ENCODE data around the gene CKAP2L.

CKAP2L gene

GRCh38 chr2:112809112-112809511 is 44.7 kb upstream of the CKAP2L start:
- in situ Hi-C loops (cut with MboI; ENCODE audit: low pct_unique_long_range_greater_than_20kb, low sequenced_read_pairs, unreplicated experiment) = no loop called here
- no peak for DNase-seq (ENCODE audit: low spot score)
- no peak for TF ChIP-seq CTCF (IDR thresholded peaks at IDR 0.05; ENCODE audit: extremely low read depth, insufficient read depth, missing control alignments)

DNA sequence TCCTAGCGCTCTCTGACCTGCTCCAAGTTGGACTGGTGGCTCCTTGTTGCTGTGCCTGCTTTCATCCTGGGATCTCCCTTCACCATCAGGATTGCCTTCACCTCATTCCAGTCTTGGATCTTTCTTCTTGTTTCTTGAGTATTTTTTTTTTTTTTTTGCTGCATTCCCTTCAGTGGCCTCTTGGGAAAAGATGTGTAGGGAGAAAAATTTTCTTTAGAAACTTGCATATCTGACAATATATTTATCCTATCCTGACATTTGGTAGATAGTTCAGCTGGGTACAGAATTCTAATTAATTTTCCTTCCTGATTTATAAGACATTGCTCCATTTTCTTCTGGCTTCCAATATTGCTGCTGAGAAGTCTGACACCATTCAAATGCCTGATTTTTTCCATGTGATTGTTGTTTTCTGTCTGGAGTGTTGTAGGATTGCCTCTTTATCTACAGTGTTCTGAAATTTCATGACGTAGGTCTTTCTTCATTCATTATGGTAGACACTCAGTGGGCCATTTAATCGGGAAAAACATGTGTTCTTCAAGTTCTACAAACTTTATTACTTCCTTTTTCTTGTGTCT is 42.9 kb upstream of the CKAP2L start:
- no peak for DNase-seq (ENCODE audit: low spot score)
- TF ChIP-seq CTCF (IDR thresholded peaks at IDR 0.05; ENCODE audit: extremely low read depth, insufficient read depth, missing control alignments) = no peak
- in situ Hi-C loops (cut with MboI; ENCODE audit: low pct_unique_long_range_greater_than_20kb, low sequenced_read_pairs, unreplicated experiment) = no loop called here

- in situ Hi-C loops (cut with MboI; ENCODE audit: low pct_unique_long_range_greater_than_20kb, low sequenced_read_pairs, unreplicated experiment) = no loop called here
- no peak for TF ChIP-seq CTCF (IDR thresholded peaks at IDR 0.05; ENCODE audit: extremely low read depth, insufficient read depth, missing control alignments)
- peak; percentile 33 for DNase-seq (ENCODE audit: low spot score)
Measured at GRCh38 chr2:112805542-112805941, 41.1 kb upstream of the CKAP2L start.

DNA sequence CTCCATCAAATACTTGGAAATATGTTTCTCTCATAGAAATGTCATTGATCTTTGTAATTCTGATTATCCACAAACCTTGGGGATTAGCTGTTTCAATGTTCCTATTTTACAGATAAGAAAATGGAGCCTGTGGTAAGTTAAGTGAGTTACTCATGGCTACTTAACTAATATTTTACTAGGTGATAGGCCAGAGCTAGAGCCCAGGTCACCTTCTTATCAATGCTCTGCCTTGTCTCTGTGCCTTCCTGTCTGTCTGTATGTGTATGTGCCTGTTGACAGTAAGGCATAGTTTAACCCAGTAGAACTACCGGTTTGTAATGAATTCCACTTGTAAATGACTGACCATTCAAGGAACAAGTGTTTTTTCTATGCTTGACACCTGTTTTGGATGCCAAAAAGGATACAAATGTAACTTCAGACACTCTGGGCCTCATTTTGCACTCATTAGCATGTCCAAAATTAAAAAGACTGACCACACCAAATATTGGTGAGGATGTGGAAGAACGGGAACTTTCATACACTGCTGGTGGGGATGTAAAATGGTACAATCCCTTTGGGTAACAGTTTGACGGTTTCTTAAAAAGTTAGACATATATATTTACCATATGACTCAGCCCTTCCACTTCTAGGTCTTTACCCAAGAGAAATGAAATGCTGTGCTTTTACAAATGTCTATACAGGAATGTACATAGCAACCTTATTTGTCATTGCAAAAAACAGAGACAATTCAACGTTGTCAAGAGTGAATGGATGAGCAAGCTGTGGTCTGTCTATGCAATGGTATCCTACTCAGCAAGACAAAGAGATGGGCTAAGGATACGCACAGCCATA is 39.5 kb upstream of the CKAP2L start:
- DNase-seq (ENCODE audit: low spot score) = peak; percentile 38
- TF ChIP-seq CTCF (IDR thresholded peaks at IDR 0.05; ENCODE audit: extremely low read depth, insufficient read depth, missing control alignments) = no peak
- in situ Hi-C loops (cut with MboI; ENCODE audit: low pct_unique_long_range_greater_than_20kb, low sequenced_read_pairs, unreplicated experiment) = no loop called here

DNA sequence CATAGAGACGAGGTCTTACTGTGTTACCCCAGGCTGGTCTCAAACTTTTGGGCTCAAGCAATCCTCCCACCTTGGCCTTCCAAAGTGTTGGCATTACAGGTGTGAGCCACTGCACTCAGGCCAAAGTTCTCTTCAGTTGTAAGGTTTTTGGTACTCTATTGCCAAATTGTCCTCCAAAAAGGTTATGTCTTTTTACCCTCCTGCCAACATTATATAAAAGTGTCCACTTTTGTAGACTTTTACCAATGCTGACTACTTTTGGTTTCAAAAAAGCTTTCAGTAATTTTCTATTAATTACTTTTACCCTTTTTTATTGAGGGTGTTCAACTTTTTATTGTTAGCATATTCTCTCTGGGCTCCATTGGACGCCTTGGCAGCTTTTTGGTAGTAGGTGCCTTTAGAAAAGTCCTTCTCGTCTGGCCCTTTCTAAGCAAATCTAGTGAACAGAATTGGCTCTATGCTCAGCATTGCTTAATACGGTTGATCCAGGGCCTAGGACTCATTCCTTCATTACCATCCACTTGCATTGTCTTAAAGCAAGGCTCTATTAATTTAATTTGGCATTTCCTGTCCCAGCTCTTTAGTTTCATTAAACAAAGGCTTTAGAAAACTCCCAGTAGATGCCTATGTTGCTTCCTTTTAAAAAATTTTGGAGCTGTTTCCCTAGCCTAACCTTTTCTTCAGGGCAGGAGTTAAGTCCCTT is 36.6 kb upstream of the CKAP2L start:
- no peak for DNase-seq (ENCODE audit: low spot score)
- in situ Hi-C loops (cut with MboI; ENCODE audit: low pct_unique_long_range_greater_than_20kb, low sequenced_read_pairs, unreplicated experiment) = no loop called here
- no peak for TF ChIP-seq CTCF (IDR thresholded peaks at IDR 0.05; ENCODE audit: extremely low read depth, insufficient read depth, missing control alignments)

GRCh38 chr2:112798979-112799975 is 34.9 kb upstream of the CKAP2L start:
- in situ Hi-C loops (cut with MboI; ENCODE audit: low pct_unique_long_range_greater_than_20kb, low sequenced_read_pairs, unreplicated experiment) = no loop called here
- DNase-seq (ENCODE audit: low spot score) = no peak
- no peak for TF ChIP-seq CTCF (IDR thresholded peaks at IDR 0.05; ENCODE audit: extremely low read depth, insufficient read depth, missing control alignments)
